BLaER1 treated with 17β-estradiol and CSF1 and Interleukin-3, amounts not matched to agents 10 nM and 100 nM (cell line): Measurements from ENCODE around the gene FOXN3.

ENCODE experiments used
- H3K27ac ChIP-seq, 11 experiments: shearing (Covaris generic); formaldehyde crosslinking; 2 replicates each; pipeline ENCODE4 v1.8.1; 2022
- H3K27me3 ChIP-seq, 11 experiments: shearing (Covaris generic); formaldehyde crosslinking; 2 replicates each; pipeline ENCODE4 v1.8.1; 2022
- H3K36me3 ChIP-seq, 11 experiments: shearing (Covaris generic); formaldehyde crosslinking; 2 replicates each; pipeline ENCODE4 v1.8.1; 2022
- H3K4me1 ChIP-seq, 10 experiments: shearing (Covaris generic); formaldehyde crosslinking; 2 replicates each; pipeline ENCODE4 v1.8.1; 2022
- H3K4me2 ChIP-seq, 11 experiments: shearing (Covaris generic); formaldehyde crosslinking; 2 replicates each; pipeline ENCODE4 v1.8.1; 2022
- H3K4me3 ChIP-seq, 10 experiments: shearing (Covaris generic); formaldehyde crosslinking; 2 replicates each; pipeline ENCODE4 v1.8.1; 2022
- H3K9ac ChIP-seq, 11 experiments: shearing (Covaris generic); formaldehyde crosslinking; 2 replicates each; pipeline ENCODE4 v1.8.1; 2022
- H3K9me3 ChIP-seq, 11 experiments: shearing (Covaris generic); formaldehyde crosslinking; replicated peaks in 1 of 11; 2 replicates each; pipeline ENCODE4 v1.8.1; 2022
- H4K20me1 ChIP-seq, 11 experiments: shearing (Covaris generic); formaldehyde crosslinking; 2 replicates each; pipeline ENCODE4 v1.8.1; 2022
- Cebpa-rat ChIP-seq, 11 experiments: shearing (Covaris generic); IDR thresholded peaks; 2 replicates each; pipeline ENCODE4 v1.8.1; 2022

The FOXN3 gene

GRCh38 chr14:89175881-89176799 lies 240.9 kb downstream of the FOXN3 start:
- Histone ChIP-seq H3K4me3 (no peak overlapping the region), H3K9ac (no peak overlapping the region), H3K27me3 (no peaks in the 10 kb centered on the region), H3K36me3 (peaks cover 61 to 81% (median 73%) of the 10 kb centered on the region in 11 experiments), H3K4me1 (peaks cover 9 to 37% (median 35%) of the 10 kb centered on the region in 10 experiments), H3K9me3 (peaks cover 25 to 34% (median 30%) of the 10 kb centered on the region in 11 experiments), H3K4me2 (no peak overlapping the region), H4K20me1 (peaks cover 0 to 4% (median 0%) of the 10 kb centered on the region in 11 experiments; a peak in 2 of 22 replicates), H3K27ac (no peak overlapping the region)
- no peak for TF ChIP-seq Cebpa-rat (IDR thresholded peaks at IDR 0.05)

GRCh38 chr14:89171628-89172027 lies 245.4 kb downstream of the FOXN3 start:
- H3K9me3 ChIP-seq, result peaks cover 25 to 55% (median 43%) of the 10 kb centered on the region in 11 experiments
- H3K4me3 ChIP-seq, result no peak overlapping the region
- H3K36me3 ChIP-seq, result peaks cover 52 to 81% (median 62%) of the 10 kb centered on the region in 11 experiments
- H3K4me2 ChIP-seq, result no peak overlapping the region
- H3K27me3 ChIP-seq, result no peaks in the 10 kb centered on the region
- no peak for TF ChIP-seq Cebpa-rat (IDR thresholded peaks at IDR 0.05)
- peaks cover 3 to 22% (median 8%) of the 10 kb centered on the region in 10 experiments; a peak in 18 of 20 replicates for H3K4me1 ChIP-seq
- no peak overlapping the region for H3K27ac ChIP-seq
- H4K20me1 ChIP-seq, result no peaks in the 10 kb centered on the region
- H3K9ac ChIP-seq, result no peak overlapping the region

- peaks cover 48 to 77% (median 62%) of the 10 kb centered on the region in 11 experiments for H3K36me3 ChIP-seq
- no peak overlapping the region for H3K27ac ChIP-seq
- H3K4me1 ChIP-seq, result peaks cover 7 to 27% (median 13%) of the 10 kb centered on the region in 10 experiments
- TF ChIP-seq Cebpa-rat (IDR thresholded peaks at IDR 0.05), result no peak
- no peaks in the 10 kb centered on the region for H3K27me3 ChIP-seq
- no peak overlapping the region for H3K4me3 ChIP-seq
- no peak overlapping the region for H3K4me2 ChIP-seq
- peaks cover 25 to 55% (median 43%) of the 10 kb centered on the region in 11 experiments for H3K9me3 ChIP-seq
- no peak overlapping the region for H3K9ac ChIP-seq
- H4K20me1 ChIP-seq, result no peaks in the 10 kb centered on the region
Observed at GRCh38 chr14:89171168-89171567, 245.9 kb downstream of the FOXN3 start.

GRCh38 chr14:89167705-89168104 lies 249.3 kb downstream of the FOXN3 start:
- Histone ChIP-seq H3K9me3 (peaks cover 11 to 43% (median 25%) of the 10 kb centered on the region in 11 experiments), H3K4me1 (peaks cover 29 to 51% (median 35%) of the 10 kb centered on the region in 10 experiments), H3K36me3 (peaks cover 22 to 60% (median 47%) of the 10 kb centered on the region in 11 experiments), H4K20me1 (no peaks in the 10 kb centered on the region), H3K9ac (no peak overlapping the region), H3K4me3 (no peak overlapping the region), H3K27ac (no peak overlapping the region), H3K4me2 (peak overlapping the region in 1 of 11 experiments; percentile 3; a peak in 1 of 22 replicates), H3K27me3 (no peaks in the 10 kb centered on the region)
- TF ChIP-seq Cebpa-rat (IDR thresholded peaks at IDR 0.05), result no peak

GRCh38 chr14:89166633-89167032 lies 250.4 kb downstream of the FOXN3 start:
- Histone ChIP-seq H3K9ac (no peak overlapping the region), H3K36me3 (peaks cover 22 to 62% (median 47%) of the 10 kb centered on the region in 11 experiments), H3K27me3 (no peaks in the 10 kb centered on the region), H4K20me1 (no peaks in the 10 kb centered on the region), H3K4me2 (peak overlapping the region; percentile 17 to 94 (median 88); a peak in 21 of 22 replicates), H3K4me1 (peaks cover 29 to 51% (median 35%) of the 10 kb centered on the region in 10 experiments), H3K4me3 (no peak overlapping the region), H3K27ac (peak overlapping the region in 3 of 11 experiments; percentile 75 to 84 (median 81); a peak in 5 of 22 replicates), H3K9me3 (peaks cover under 1 to 32% (median 14%) of the 10 kb centered on the region in 11 experiments; a peak in 21 of 22 replicates)
- TF ChIP-seq Cebpa-rat (IDR thresholded peaks at IDR 0.05), result no peak

GRCh38 chr14:89165189-89166181 lies 251.5 kb downstream of the FOXN3 start:
- peak overlapping the region; percentile 56 to 73 (median 66) for H3K9ac ChIP-seq
- TF ChIP-seq Cebpa-rat (IDR thresholded peaks at IDR 0.05), result no peak

GRCh38 chr14:89164168-89165073 lies 252.6 kb downstream of the FOXN3 start:
- TF ChIP-seq Cebpa-rat (IDR thresholded peaks at IDR 0.05), result no peak
- Histone ChIP-seq H3K9me3 (peaks cover 0 to 16% (median 13%) of the 10 kb centered on the region in 11 experiments; a peak in 18 of 22 replicates), H3K9ac (peak overlapping the region; percentile 56 to 73 (median 66); a peak in 21 of 22 replicates), H3K36me3 (peaks cover 38 to 75% (median 62%) of the 10 kb centered on the region in 11 experiments), H3K4me1 (peaks cover 29 to 48% (median 36%) of the 10 kb centered on the region in 10 experiments), H3K4me3 (peak overlapping the region; percentile 26 to 60 (median 46); a peak in 18 of 20 replicates), H4K20me1 (no peaks in the 10 kb centered on the region), H3K4me2 (peak overlapping the region; percentile 74 to 94 (median 88)), H3K27me3 (no peaks in the 10 kb centered on the region), H3K27ac (peak overlapping the region; percentile 41 to 84 (median 75); a peak in 21 of 22 replicates)

More at GRCh38 chr14:89165189-89166181, 251.5 kb downstream of the FOXN3 start:
- Histone ChIP-seq H3K4me3 (peak overlapping the region; percentile 26 to 60 (median 46); a peak in 19 of 20 replicates), H3K4me1 (peaks cover 29 to 51% (median 35%) of the 10 kb centered on the region in 10 experiments), H3K27ac (peak overlapping the region; percentile 41 to 84 (median 75)), H3K4me2 (peak overlapping the region; percentile 74 to 94 (median 88)), H4K20me1 (no peaks in the 10 kb centered on the region), H3K9me3 (peaks cover 0 to 24% (median 13%) of the 10 kb centered on the region in 11 experiments; a peak in 18 of 22 replicates), H3K27me3 (no peaks in the 10 kb centered on the region), H3K36me3 (peaks cover 28 to 73% (median 55%) of the 10 kb centered on the region in 11 experiments)
